Measurements from ENCODE around the gene PGBD5. TPM values are rescaled to one million over a fixed set of nuclear protein-coding genes. Genes with fewer than 3 reads are reported as not detected.

Gene PGBD5
- polyA plus RNA-seq, 1 of the 3 experiments (the other 2 are of a cell fraction), result 0.15 TPM

DNA sequence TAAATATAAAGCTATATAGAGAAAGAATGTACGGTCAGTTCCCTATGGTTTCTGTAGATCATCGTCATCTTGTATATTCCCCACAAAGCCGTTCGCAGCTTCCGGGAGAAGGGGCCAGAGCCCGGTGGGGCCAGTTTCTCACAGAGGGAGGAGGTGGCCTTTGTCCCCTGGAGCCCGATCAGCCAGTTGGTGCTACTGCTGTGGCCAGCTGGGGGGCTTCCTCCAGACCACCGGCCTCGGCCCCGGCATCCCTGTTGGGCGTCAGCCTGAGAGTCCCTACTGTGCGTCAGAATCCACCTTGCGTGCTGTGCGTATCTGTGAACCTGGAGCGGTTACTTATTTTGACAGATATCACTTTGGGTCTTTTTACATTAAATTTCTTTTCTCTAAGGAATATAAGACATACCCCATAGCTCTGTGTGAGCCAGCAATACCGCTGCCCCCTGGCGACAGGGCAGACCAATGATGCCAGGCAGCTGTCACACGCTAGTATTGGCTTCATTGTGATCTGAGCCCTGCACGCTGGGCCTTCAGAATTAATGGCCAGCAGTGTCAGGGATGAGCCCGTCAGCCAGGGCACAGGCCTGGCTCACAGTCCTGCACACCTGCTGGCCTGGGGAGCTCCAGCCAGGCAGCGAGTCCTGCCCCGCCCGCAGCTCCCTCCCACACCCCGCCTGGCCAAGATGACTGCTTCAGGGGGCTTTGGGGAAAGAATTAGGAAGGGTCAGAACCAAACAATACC, 145.9 kb downstream of the PGBD5 start:
- no peaks in the 10 kb centered on the region for H3K79me2 ChIP-seq (ENCODE audit: insufficient read depth)
- no peaks in the 10 kb centered on the region for H3K9me2 ChIP-seq
- no peak overlapping the region for H3K9ac ChIP-seq
- no peaks in the 10 kb centered on the region for H3K9me3 ChIP-seq
- peak overlapping the region in 1 of 2 experiments; percentile 9; a peak in 1 of 4 replicates for H3K27ac ChIP-seq (ENCODE audit: low read depth in 2 of 2, low read length in 1 of 2)
- H2AFZ ChIP-seq (ENCODE audit: low read depth), result no peak overlapping the region
- no peak for DNase-seq
- no peak overlapping the region for H3K4me2 ChIP-seq
- POLR2A ChIA-PET, result interaction anchor here (0.8 kb wide), 1 partner anchor 753 kb away, joined by 3 read pairs; no protein-coding TSS in a partner anchor
- H4K20me1 ChIP-seq (ENCODE audit: insufficient read depth), result no peaks in the 10 kb centered on the region
- peaks cover 19 to 52% of the 10 kb centered on the region in 2 experiments for H3K36me3 ChIP-seq (replicated peaks in 1 of 2; ENCODE audit: control insufficient read depth in 1 of 2, insufficient read depth in 2 of 2, low read length in 1 of 2)
- WGBS (ENCODE audit: low lambda C conversion rate), result 92% methylated on average over 16 of the region's 24 CpGs
- TF ChIP-seq, protein P1, sequence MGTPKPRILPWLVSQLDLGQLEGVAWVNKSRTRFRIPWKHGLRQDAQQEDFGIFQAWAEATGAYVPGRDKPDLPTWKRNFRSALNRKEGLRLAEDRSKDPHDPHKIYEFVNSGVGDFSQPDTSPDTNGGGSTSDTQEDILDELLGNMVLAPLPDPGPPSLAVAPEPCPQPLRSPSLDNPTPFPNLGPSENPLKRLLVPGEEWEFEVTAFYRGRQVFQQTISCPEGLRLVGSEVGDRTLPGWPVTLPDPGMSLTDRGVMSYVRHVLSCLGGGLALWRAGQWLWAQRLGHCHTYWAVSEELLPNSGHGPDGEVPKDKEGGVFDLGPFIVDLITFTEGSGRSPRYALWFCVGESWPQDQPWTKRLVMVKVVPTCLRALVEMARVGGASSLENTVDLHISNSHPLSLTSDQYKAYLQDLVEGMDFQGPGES (IDR thresholded peaks at IDR 0.05; ENCODE audit: low read depth, low read length), result no peak
- TF ChIP-seq SMC3 (IDR thresholded peaks at IDR 0.05; ENCODE audit: low read depth, low read length) (no peak), SIN3A (IDR thresholded peaks at IDR 0.05; ENCODE audit: borderline replicate concordance, low read depth, low read length) (no peak)
- no peak overlapping the region for H3K4me3 ChIP-seq (ENCODE audit: low read depth in 2 of 2, low read length in 1 of 2)
- CTCF ChIA-PET, result interaction anchor here (1.2 kb wide), 1 partner anchor 11 kb away, joined by 4 read pairs; no protein-coding TSS in a partner anchor
- peaks cover 5% of the 10 kb centered on the region for H3F3A ChIP-seq (replicated peaks; ENCODE audit: insufficient read depth)
- no peaks in the 10 kb centered on the region for H3K27me3 ChIP-seq (ENCODE audit: insufficient read depth)
- peaks cover 0 to 24% of the 10 kb centered on the region in 2 experiments; a peak in 1 of 4 replicates for H3K4me1 ChIP-seq (ENCODE audit: control insufficient read depth in 1 of 2, insufficient read depth in 2 of 2, low read depth in 1 of 2, low read length in 1 of 2)

DNA sequence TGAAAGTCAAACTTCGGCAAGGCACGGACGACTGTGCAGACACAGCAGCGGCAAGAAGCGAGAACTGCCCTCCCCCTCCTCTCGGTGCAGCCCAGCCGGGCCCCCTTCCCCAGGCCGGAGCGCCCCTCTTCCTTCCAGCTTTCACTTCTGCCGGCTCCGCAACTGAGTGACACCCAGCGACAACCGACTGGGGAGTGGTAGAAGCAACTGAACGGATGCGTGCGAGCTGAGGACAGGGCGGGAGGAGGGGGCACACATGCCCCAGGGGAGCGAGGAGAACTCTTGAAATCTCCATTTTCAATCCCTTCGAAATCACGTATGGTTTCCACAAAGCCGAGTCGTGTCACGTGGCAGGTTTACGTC, 146.6 kb downstream of the PGBD5 start:
- Histone ChIP-seq H3K27me3 (ENCODE audit: insufficient read depth) (no peaks in the 10 kb centered on the region), H3K9me2 (no peaks in the 10 kb centered on the region), H3F3A (replicated peaks; ENCODE audit: insufficient read depth) (peaks cover 10% of the 10 kb centered on the region), H2AFZ (ENCODE audit: low read depth) (no peak overlapping the region), H3K4me1 (ENCODE audit: control insufficient read depth in 1 of 2, insufficient read depth in 2 of 2, low read depth in 1 of 2, low read length in 1 of 2) (peaks cover 0 to 24% of the 10 kb centered on the region in 2 experiments; a peak in 1 of 4 replicates), H3K27ac (ENCODE audit: low read depth in 2 of 2, low read length in 1 of 2) (no peak overlapping the region), H3K36me3 (replicated peaks in 1 of 2; ENCODE audit: control insufficient read depth in 1 of 2, insufficient read depth in 2 of 2, low read length in 1 of 2) (peaks cover 25 to 58% of the 10 kb centered on the region in 2 experiments), H3K9ac (no peak overlapping the region), H3K4me2 (no peak overlapping the region), H3K9me3 (no peaks in the 10 kb centered on the region), H4K20me1 (ENCODE audit: insufficient read depth) (no peaks in the 10 kb centered on the region), H3K79me2 (ENCODE audit: insufficient read depth) (no peaks in the 10 kb centered on the region), H3K4me3 (ENCODE audit: low read depth in 2 of 2, low read length in 1 of 2) (no peak overlapping the region)
- no peak for DNase-seq
- ChIA-PET CTCF (interaction anchor here (1.2 kb wide), 1 partner anchor 11 kb away, joined by 4 read pairs; no protein-coding TSS in a partner anchor), POLR2A (no interaction called here)
- TF ChIP-seq YY1 (IDR thresholded peaks at IDR 0.05; ENCODE audit: low read depth) (no peak), TAF1 (IDR thresholded peaks at IDR 0.05; ENCODE audit: borderline replicate concordance, low read depth, low read length) (no peak), RXRA (IDR thresholded peaks at IDR 0.05; ENCODE audit: borderline replicate concordance, low read depth) (no peak), GATA2 (CRISPR knock-in tag; IDR thresholded peaks at IDR 0.05) (no peak), JUND (IDR thresholded peaks at IDR 0.05) (no peak), CHD2 (IDR thresholded peaks at IDR 0.05; ENCODE audit: low read length, partially characterized antibody) (no peak), MEF2A (IDR thresholded peaks at IDR 0.05; ENCODE audit: borderline replicate concordance, low read depth) (no peak), ELF1 (IDR thresholded peaks at IDR 0.05) (no peak), NFIC (IDR thresholded peaks at IDR 0.05; ENCODE audit: borderline replicate concordance) (no peak)
- TF ChIP-seq, protein P2, sequence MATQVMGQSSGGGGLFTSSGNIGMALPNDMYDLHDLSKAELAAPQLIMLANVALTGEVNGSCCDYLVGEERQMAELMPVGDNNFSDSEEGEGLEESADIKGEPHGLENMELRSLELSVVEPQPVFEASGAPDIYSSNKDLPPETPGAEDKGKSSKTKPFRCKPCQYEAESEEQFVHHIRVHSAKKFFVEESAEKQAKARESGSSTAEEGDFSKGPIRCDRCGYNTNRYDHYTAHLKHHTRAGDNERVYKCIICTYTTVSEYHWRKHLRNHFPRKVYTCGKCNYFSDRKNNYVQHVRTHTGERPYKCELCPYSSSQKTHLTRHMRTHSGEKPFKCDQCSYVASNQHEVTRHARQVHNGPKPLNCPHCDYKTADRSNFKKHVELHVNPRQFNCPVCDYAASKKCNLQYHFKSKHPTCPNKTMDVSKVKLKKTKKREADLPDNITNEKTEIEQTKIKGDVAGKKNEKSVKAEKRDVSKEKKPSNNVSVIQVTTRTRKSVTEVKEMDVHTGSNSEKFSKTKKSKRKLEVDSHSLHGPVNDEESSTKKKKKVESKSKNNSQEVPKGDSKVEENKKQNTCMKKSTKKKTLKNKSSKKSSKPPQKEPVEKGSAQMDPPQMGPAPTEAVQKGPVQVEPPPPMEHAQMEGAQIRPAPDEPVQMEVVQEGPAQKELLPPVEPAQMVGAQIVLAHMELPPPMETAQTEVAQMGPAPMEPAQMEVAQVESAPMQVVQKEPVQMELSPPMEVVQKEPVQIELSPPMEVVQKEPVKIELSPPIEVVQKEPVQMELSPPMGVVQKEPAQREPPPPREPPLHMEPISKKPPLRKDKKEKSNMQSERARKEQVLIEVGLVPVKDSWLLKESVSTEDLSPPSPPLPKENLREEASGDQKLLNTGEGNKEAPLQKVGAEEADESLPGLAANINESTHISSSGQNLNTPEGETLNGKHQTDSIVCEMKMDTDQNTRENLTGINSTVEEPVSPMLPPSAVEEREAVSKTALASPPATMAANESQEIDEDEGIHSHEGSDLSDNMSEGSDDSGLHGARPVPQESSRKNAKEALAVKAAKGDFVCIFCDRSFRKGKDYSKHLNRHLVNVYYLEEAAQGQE (IDR thresholded peaks at IDR 0.05; ENCODE audit: low read depth, low read length), result no peak
- TF ChIP-seq, protein P1 (IDR thresholded peaks at IDR 0.05; ENCODE audit: low read depth, low read length), result no peak
- TF ChIP-seq, protein P3, sequence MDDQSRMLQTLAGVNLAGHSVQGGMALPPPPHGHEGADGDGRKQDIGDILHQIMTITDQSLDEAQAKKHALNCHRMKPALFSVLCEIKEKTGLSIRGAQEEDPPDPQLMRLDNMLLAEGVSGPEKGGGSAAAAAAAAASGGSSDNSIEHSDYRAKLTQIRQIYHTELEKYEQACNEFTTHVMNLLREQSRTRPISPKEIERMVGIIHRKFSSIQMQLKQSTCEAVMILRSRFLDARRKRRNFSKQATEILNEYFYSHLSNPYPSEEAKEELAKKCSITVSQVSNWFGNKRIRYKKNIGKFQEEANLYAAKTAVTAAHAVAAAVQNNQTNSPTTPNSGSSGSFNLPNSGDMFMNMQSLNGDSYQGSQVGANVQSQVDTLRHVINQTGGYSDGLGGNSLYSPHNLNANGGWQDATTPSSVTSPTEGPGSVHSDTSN (IDR thresholded peaks at IDR 0.05), result no peak
- 97% methylated on average over 19 of the region's 24 CpGs for whole genome bisulfite sequencing (ENCODE audit: low lambda C conversion rate)

Data from SK-N-SH (cell line).